Progenitor cell of endocrine pancreas (in vitro differentiated cells): ENCODE data around the gene BMP6. TPM values are rescaled to one million over a fixed set of nuclear protein-coding genes. Genes with fewer than 3 reads are reported as not detected.
"Not testable (repeated sequence)": the region's sequence is repeated elsewhere in the genome, so short reads cannot be mapped to it uniquely, and the experiment has no call there.

Source experiments
- DNase-seq: peaks from one replicate; pipeline ENCODE4 v3.0.0; 2021; ENCODE audit warnings: low spot score; ENCODE audit not compliant: unreplicated experiment
- H3K27ac Mint-ChIP-seq: 2 replicates; pipeline ENCODE4 v1.8.0; 2021; ENCODE audit warnings: mild to moderate bottlenecking, moderate library complexity, mixed read lengths
- H3K27me3 Mint-ChIP-seq: 2 replicates; pipeline ENCODE4 v1.8.0; 2021; ENCODE audit warnings: mixed read lengths
- H3K36me3 Mint-ChIP-seq: 2 replicates; pipeline ENCODE4 v1.8.0; 2022; ENCODE audit warnings: mixed read lengths; ENCODE audit not compliant: insufficient read depth
- H3K4me1 Mint-ChIP-seq: 2 replicates; pipeline ENCODE4 v1.8.0; 2021; ENCODE audit warnings: low read depth, mixed read lengths
- H3K4me3 Mint-ChIP-seq: 2 replicates; pipeline ENCODE4 v1.8.0; 2021; ENCODE audit warnings: low read depth, mild to moderate bottlenecking, moderate library complexity, mixed read lengths
- H3K9me3 Mint-ChIP-seq: 2 replicates; pipeline ENCODE4 v1.8.0; 2021; ENCODE audit warnings: low read depth, mixed read lengths
- CTCF ChIP-seq: fragments of 200-600 bp; sonication (generic); IDR thresholded peaks from one replicate; pipeline ENCODE4 v1.5.0; 2021; ENCODE audit warnings: antibody characterized with exemption, mild to moderate bottlenecking; ENCODE audit not compliant: unreplicated experiment
- total RNA-seq: library from RNA; stranded (reverse); gene quantifications from 2 replicates; pipeline ENCODE4 v1.2.1, GENCODE V29; 2021

The BMP6 gene
- total RNA-seq, 1 donor from 2014 or later: 3.4 TPM

- H3K4me3 Mint-ChIP-seq: no peak overlapping the region
- TF ChIP-seq CTCF: no peak
- H3K36me3 Mint-ChIP-seq: peaks cover 58% of the 10 kb centered on the region
- no peaks in the 10 kb centered on the region for H3K9me3 Mint-ChIP-seq
- H3K27me3 Mint-ChIP-seq: peaks cover 16% of the 10 kb centered on the region
- H3K4me1 Mint-ChIP-seq: no peaks in the 10 kb centered on the region
- no peak overlapping the region for H3K27ac Mint-ChIP-seq
- no peak for DNase-seq
Observed at GRCh38 chr6:7893342-7893741, 167.4 kb downstream of the BMP6 start.

GRCh38 chr6:7894262-7895124 lies 168.6 kb downstream of the BMP6 start:
- DNase-seq: no peak
- no peaks in the 10 kb centered on the region for H3K9me3 Mint-ChIP-seq
- H3K4me3 Mint-ChIP-seq: no peak overlapping the region
- no peak for TF ChIP-seq CTCF
- H3K27ac Mint-ChIP-seq: no peak overlapping the region
- H3K27me3 Mint-ChIP-seq: peaks cover 16% of the 10 kb centered on the region
- peaks cover 62% of the 10 kb centered on the region for H3K36me3 Mint-ChIP-seq
- H3K4me1 Mint-ChIP-seq: peaks cover 11% of the 10 kb centered on the region

GRCh38 chr6:7895125-7895423 lies 169.2 kb downstream of the BMP6 start:
- H3K27ac Mint-ChIP-seq: no peak overlapping the region
- no peaks in the 10 kb centered on the region for H3K9me3 Mint-ChIP-seq
- no peak overlapping the region for H3K4me3 Mint-ChIP-seq
- no peak for DNase-seq
- peaks cover 16% of the 10 kb centered on the region for H3K27me3 Mint-ChIP-seq
- no peak for TF ChIP-seq CTCF
- peaks cover 16% of the 10 kb centered on the region for H3K4me1 Mint-ChIP-seq
- H3K36me3 Mint-ChIP-seq: peaks cover 62% of the 10 kb centered on the region

DNA sequence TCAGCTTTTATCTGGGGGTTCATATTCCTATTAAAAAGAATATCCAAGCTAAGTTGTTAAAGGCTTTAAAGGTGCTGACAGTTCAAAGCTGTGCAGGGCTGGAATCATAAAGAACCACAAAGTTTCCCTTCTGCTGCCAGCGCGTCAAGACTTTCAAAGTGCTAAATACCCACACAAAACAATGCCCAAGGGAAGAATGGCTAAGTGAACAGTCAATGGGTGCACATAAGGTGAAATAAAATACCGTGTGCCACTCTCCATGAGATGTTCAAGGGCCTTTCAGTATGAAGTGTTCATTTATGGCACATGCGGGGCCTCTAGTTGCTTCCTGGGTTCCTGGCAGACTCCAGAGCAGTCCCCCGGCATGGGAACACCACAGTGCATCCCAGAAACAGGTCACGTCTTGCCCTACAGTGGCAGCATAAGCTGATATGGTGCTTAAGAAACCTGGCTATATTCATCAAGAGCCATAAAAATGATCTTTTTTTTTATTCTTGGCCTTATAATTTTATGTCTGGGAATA lies 170.6 kb downstream of the BMP6 start:
- Mint-ChIP-seq H3K4me1 (peaks cover 18% of the 10 kb centered on the region), H3K27me3 (peaks cover 24% of the 10 kb centered on the region), H3K9me3 (no peaks in the 10 kb centered on the region), H3K4me3 (no peak overlapping the region), H3K36me3 (peaks cover 61% of the 10 kb centered on the region), H3K27ac (no peak overlapping the region)
- TF ChIP-seq CTCF: no peak
- no peak for DNase-seq

GRCh38 chr6:7897461-7898192 lies 171.7 kb downstream of the BMP6 start:
- DNase-seq: no peak
- no peak for TF ChIP-seq CTCF
- Mint-ChIP-seq H3K27me3 (peaks cover 32% of the 10 kb centered on the region), H3K4me1 (peaks cover 18% of the 10 kb centered on the region), H3K27ac (no peak overlapping the region), H3K9me3 (no peaks in the 10 kb centered on the region), H3K36me3 (peaks cover 56% of the 10 kb centered on the region), H3K4me3 (no peak overlapping the region)

DNA sequence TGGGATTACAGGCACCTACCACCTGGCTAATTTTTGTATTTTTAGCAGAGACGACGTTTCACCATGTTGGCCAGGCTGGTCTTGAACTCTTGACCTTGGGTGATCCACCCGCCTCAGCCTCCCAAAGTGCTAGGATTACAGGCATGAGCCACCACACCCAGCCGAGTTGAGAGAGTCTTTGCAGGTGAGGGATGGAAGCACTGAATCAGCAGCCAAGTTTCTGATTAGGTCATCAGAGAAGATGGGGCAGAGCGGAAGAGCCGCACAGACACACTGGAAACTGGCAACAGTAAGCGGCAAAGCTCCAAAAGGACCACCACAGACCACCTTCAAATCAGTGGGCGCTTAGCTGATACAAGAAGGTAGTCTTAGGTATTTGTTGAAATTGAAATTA lies 172.3 kb downstream of the BMP6 start:
- H3K36me3 Mint-ChIP-seq: peaks cover 57% of the 10 kb centered on the region
- DNase-seq, H3K27ac Mint-ChIP-seq, H3K9me3 Mint-ChIP-seq, H3K4me3 Mint-ChIP-seq: not testable (repeated sequence)
- H3K4me1 Mint-ChIP-seq: peaks cover 18% of the 10 kb centered on the region
- H3K27me3 Mint-ChIP-seq: peaks cover 37% of the 10 kb centered on the region
